Esophagus mucosa (tissue), 1 donor: ENCODE measurements around the gene PDGFA. TPM values are rescaled to one million over a fixed set of nuclear protein-coding genes. Genes with fewer than 3 reads are reported as not detected.
"Not testable (repeated sequence)": the region's sequence is repeated elsewhere in the genome, so short reads cannot be mapped to it uniquely, and the experiment has no call there.

ENCODE experiments used
- ATAC-seq: fragments of 200-7000 bp; cut with Tn5 transposase; one replicate; pipeline ENCODE4 v1.9.1; 2020
- total RNA-seq: library from RNA; stranded (reverse); gene quantifications from one replicate; pipeline ENCODE4 v1.2.4, GENCODE V29; 2023
- donor health status: DM: yes; HTN: yes; CAD: no.

The PDGFA gene
- total RNA-seq, 1 donor from 2014 or later = 4.1 TPM

GRCh38 chr7:552151-552867 lies 32.7 kb upstream of the PDGFA start:
- not testable (repeated sequence) for ATAC-seq

DNA sequence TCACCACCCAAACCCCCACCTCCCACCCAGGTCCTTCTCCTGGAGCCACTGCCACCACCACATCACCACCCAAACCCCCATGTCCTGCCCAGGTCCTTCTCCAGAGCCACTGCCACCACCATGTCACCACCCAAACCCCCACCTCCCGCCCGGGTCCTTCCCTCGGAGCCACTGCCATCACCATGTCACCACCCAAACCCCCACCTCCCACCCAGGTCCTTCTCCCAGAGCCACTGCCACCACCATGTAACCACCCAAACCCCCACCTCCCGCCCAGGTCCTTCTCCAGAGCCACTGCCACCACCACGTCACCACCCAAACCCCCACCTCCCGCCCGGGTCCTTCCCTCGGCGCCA lies 31.9 kb upstream of the PDGFA start:
- not testable (repeated sequence) for ATAC-seq

GRCh38 chr7:550881-551614 lies 31.4 kb upstream of the PDGFA start:
- no peak for ATAC-seq

- ATAC-seq = no peak
These were observed 30.4 kb upstream of the PDGFA start for GRCh38 chr7:549891-550625.

GRCh38 chr7:549066-549890 lies 29.6 kb upstream of the PDGFA start:
- ATAC-seq = no peak

- ATAC-seq = no peak
These were observed 28.8 kb upstream of the PDGFA start for GRCh38 chr7:548401-548800.

DNA sequence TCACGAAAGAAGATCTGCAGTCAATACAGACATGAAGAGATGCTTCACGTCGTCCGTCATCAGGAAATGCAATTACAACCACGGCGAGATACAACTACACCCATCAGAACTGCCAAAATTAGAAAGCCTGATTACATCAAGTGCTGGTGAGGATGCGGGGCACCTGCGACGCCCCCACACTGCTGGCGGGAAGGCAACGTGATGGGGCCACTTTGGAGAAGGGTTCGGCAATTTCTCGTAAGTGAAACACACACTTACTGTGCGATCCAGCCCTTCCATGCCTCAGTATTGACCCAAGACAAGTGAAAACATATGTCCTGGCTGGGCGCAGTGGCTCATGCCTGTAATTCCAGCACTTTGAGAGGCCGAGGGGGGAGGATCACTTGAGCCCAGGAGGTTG lies 25.8 kb upstream of the PDGFA start:
- ATAC-seq = no peak

GRCh38 chr7:544338-545221 lies 24.9 kb upstream of the PDGFA start:
- no peak for ATAC-seq

- peak; percentile 35 for ATAC-seq
These were observed 24.1 kb upstream of the PDGFA start for GRCh38 chr7:543501-544337.

DNA sequence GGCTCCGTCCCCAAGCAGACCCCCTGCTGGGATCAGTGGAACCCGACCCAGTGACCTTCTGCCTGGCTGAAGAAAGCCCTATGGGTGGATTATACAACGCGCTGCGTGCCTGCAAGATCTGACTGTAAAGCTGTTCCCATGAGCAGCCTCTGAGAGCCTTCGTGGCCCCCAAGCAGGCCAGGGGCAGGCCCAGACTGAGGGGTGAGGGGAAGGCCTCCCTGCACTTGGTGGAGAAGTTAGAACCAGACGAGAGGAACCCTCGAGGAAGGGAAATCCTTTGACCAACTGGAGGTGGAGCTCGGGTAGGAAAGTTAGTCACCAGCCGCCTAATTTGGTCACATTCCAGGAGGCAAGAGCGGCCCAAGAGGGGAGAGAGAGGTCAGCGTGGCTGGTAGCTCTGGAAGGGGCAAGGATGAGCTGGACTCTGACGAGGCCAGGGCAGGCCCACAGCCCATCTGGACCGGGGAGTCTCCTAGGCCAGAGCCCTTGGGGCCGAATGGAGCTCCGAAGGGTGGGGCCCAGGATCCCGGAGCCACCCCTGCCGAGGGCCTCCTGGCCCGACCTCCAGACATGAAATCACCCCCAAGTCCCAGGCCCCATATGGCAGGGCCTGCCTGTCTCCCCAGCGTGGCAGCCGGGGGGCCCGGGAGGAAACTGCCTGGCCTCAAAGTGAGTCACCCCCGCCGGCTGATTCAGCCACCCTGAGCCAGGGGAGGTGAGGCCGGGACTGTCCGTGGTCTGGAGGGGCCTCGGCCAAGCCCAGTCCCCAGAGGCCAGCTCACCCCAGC lies 23.3 kb upstream of the PDGFA start:
- peak; percentile 9 for ATAC-seq

DNA sequence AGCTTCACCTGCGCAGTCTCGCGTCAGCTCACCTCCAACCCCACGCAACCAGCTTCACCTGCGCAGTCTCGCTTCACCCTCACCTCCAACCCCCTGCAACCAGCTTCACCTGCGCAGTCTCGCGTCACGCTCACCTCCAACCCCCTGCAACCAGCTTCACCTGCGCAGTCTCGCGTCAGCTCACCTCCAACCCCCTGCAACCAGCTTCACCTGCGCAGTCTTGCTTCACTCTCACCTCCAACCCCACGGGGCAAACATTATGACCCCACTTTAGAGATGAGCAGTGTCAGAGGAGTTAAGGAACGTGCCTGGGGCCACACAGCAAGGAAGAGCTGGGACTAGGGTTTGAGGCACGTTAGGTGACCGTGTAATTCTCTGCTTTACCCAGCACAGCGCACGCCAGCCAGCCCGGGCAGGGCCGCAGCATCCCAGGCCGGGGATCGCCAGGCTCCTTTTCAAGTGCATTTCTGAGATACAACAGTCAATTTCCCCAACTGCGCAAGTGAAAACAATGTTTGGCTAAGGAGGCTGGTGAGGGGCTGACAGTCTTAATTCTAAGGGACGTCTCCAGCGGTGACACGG lies 22.6 kb upstream of the PDGFA start:
- no peak for ATAC-seq

DNA sequence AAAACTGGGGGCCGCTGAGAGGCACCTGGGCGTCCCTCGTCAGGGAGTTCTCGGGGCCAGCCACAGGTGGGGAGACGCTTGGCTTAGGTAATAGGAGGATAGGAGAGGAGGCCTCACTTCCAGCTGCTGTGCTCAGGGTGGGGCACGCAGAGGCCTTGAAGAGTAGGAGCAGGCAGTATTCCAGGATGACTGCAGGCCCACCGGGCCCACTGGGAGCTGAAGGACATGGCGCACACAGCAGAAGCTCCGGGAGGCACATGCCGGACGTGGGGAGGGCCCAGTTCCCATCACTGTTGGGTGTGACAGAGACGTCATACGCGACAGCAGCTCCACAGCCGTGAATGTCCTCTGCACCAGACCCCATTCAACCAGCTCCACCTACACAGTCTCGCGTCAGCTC lies 22.0 kb upstream of the PDGFA start:
- no peak for ATAC-seq

- no peak for ATAC-seq
These were observed 21.4 kb upstream of the PDGFA start for GRCh38 chr7:540997-541396.

DNA sequence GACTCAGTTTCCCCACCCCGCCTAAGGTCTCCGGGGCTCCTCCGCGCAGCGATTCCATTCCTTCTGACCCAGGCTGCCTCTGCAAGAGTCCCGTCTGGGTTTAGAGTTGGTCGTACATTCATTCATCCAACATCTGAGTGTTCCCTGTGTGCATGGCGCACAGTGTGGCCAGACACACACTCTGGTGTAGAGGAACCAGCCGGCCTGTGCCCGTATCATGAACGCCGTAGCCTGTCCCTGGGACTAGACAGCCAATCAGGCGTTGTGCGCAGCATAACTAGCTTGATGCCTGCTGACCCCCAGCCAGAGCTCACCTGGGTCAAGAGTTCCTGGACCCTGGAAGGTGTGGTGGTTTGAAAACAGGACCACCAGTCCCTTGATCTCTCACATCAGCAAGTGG lies 20.9 kb upstream of the PDGFA start:
- ATAC-seq = no peak

GRCh38 chr7:539731-540411 lies 20.2 kb upstream of the PDGFA start:
- peak; percentile 75 for ATAC-seq

- peak; percentile 34 for ATAC-seq
These were observed 19.4 kb upstream of the PDGFA start for GRCh38 chr7:538764-539685.

DNA sequence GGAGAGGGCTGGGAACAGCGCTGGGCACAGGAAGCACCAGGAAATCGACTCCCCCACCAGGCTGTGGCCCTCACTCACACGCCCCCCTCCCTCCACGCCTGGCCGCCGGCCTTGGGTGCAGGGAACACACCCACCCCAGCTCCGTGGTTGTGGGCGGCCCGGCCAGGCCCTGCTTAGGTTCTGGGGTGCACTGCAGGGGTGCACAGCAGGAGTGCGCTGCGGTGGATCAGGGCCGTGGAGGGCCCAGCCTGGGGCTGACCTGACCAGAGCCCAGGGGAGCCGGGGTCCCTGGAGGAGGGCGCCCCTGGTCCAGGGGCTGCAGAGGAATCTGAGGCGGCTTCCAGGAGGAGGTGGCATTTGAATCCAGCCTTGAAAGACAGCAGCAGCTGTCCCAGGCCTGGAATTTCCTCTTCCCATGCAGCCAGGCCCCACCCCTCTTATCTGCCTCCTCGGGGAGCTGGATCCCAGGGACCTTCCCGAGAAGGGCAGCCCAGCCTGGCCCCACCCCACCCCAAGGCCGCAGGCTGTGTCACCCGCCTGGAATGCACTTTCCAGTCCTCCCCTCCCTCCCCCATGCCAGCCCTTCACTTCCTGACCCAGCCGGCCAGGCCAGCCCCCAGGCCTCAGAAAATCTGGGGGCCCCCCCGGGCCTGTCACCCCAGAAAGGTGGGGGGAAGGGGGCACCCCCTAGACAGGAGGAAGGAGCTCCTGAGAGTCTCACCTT lies 18.4 kb upstream of the PDGFA start:
- peak; percentile 59 for ATAC-seq
